Stomach smooth muscle (tissue), 2 donors: ENCODE measurements around the gene SAP30L.

Source experiments
- H3K27ac ChIP-seq: one replicate; pipeline ENCODE4 v1.7.0; 2013; ENCODE audit warnings: mild to moderate bottlenecking, low read length, inconsistent platforms
- H3K27me3 ChIP-seq, 2 donors: one replicate each; pipeline ENCODE4 v1.7.0; 2013; ENCODE audit warnings: low read length in 2 of 2; ENCODE audit not compliant: insufficient read depth in 2 of 2, control insufficient read depth in 1 of 2
- H3K36me3 ChIP-seq, 2 donors: one replicate each; pipeline ENCODE4 v1.7.0; 2013; ENCODE audit warnings: low read length in 2 of 2; ENCODE audit not compliant: control insufficient read depth in 2 of 2, insufficient read depth in 2 of 2
- H3K4me1 ChIP-seq: one replicate; pipeline ENCODE4 v1.7.0; 2013; ENCODE audit warnings: low read length; ENCODE audit not compliant: control insufficient read depth, insufficient read depth
- H3K4me3 ChIP-seq, 2 donors: one replicate each; pipeline ENCODE4 v1.7.0; 2013; ENCODE audit warnings: low read length in 2 of 2
- H3K9ac ChIP-seq, 2 donors: one replicate each; pipeline ENCODE4 v1.7.0; 2013; ENCODE audit warnings: low read length in 2 of 2, mild to moderate bottlenecking in 1 of 2
- H3K9me3 ChIP-seq, 2 donors: one replicate each; pipeline ENCODE4 v1.7.0; 2013; ENCODE audit warnings: low read length in 2 of 2; ENCODE audit not compliant: control insufficient read depth in 2 of 2
- donor health status: healthy.
- donor health status: Pancreatic carcinoma.

Gene SAP30L

GRCh38 chr5:154481584-154482381 is 36.0 kb downstream of the SAP30L start:
- Histone ChIP-seq H3K27me3 (peaks cover 93 to 100% of the 10 kb centered on the region in 2 donors), H3K9me3 (peaks cover 0 to 3% of the 10 kb centered on the region in 2 donors), H3K27ac (no peak overlapping the region), H3K4me3 (no peak overlapping the region), H3K36me3 (no peaks in the 10 kb centered on the region), H3K4me1 (peaks cover 39% of the 10 kb centered on the region), H3K9ac (no peak overlapping the region)

GRCh38 chr5:154482528-154483449 is 37.0 kb downstream of the SAP30L start:
- H3K27ac ChIP-seq = no peak overlapping the region
- no peaks in the 10 kb centered on the region for H3K36me3 ChIP-seq
- peaks cover 31% of the 10 kb centered on the region for H3K4me1 ChIP-seq
- H3K27me3 ChIP-seq = peaks cover 87 to 99% of the 10 kb centered on the region in 2 donors
- peaks cover 0 to 3% of the 10 kb centered on the region in 2 donors for H3K9me3 ChIP-seq
- no peak overlapping the region for H3K9ac ChIP-seq
- no peak overlapping the region for H3K4me3 ChIP-seq

GRCh38 chr5:154483654-154484392 is 38.0 kb downstream of the SAP30L start:
- H3K4me3 ChIP-seq = no peak overlapping the region
- H3K9me3 ChIP-seq = peaks cover 0 to 3% of the 10 kb centered on the region in 2 donors
- peaks cover 22% of the 10 kb centered on the region for H3K4me1 ChIP-seq
- H3K9ac ChIP-seq = no peak overlapping the region
- peaks cover 79 to 93% of the 10 kb centered on the region in 2 donors for H3K27me3 ChIP-seq
- H3K27ac ChIP-seq = no peak overlapping the region
- H3K36me3 ChIP-seq = no peaks in the 10 kb centered on the region

GRCh38 chr5:154484393-154485095 is 38.7 kb downstream of the SAP30L start:
- Histone ChIP-seq H3K4me1 (peaks cover 15% of the 10 kb centered on the region), H3K4me3 (no peak overlapping the region)

GRCh38 chr5:154485096-154485491 is 39.3 kb downstream of the SAP30L start:
- H3K9ac ChIP-seq = no peak overlapping the region
- H3K36me3 ChIP-seq = no peaks in the 10 kb centered on the region
- H3K4me3 ChIP-seq = no peak overlapping the region
- peaks cover 0 to 3% of the 10 kb centered on the region in 2 donors for H3K9me3 ChIP-seq
- no peak overlapping the region for H3K27ac ChIP-seq
- H3K4me1 ChIP-seq = peaks cover 13% of the 10 kb centered on the region
- peaks cover 72 to 86% of the 10 kb centered on the region in 2 donors for H3K27me3 ChIP-seq

More at GRCh38 chr5:154484393-154485095, 38.7 kb downstream of the SAP30L start:
- H3K27ac ChIP-seq = no peak overlapping the region
- peaks cover 74 to 89% of the 10 kb centered on the region in 2 donors for H3K27me3 ChIP-seq
- H3K36me3 ChIP-seq = no peaks in the 10 kb centered on the region
- no peak overlapping the region for H3K9ac ChIP-seq
- peaks cover 0 to 3% of the 10 kb centered on the region in 2 donors for H3K9me3 ChIP-seq

GRCh38 chr5:154485850-154486426 is 40.1 kb downstream of the SAP30L start:
- Histone ChIP-seq H3K4me1 (peaks cover 12% of the 10 kb centered on the region), H3K27ac (no peak overlapping the region), H3K9me3 (peaks cover 0 to 3% of the 10 kb centered on the region in 2 donors), H3K9ac (no peak overlapping the region), H3K36me3 (no peaks in the 10 kb centered on the region), H3K4me3 (no peak overlapping the region), H3K27me3 (peaks cover 64 to 80% of the 10 kb centered on the region in 2 donors)

- peaks cover 0 to 3% of the 10 kb centered on the region in 2 donors for H3K9me3 ChIP-seq
- H3K27me3 ChIP-seq = peaks cover 59 to 75% of the 10 kb centered on the region in 2 donors
- H3K4me1 ChIP-seq = peaks cover 12% of the 10 kb centered on the region
- H3K36me3 ChIP-seq = no peaks in the 10 kb centered on the region
- H3K27ac ChIP-seq = no peak overlapping the region
- H3K9ac ChIP-seq = no peak overlapping the region
- H3K4me3 ChIP-seq = no peak overlapping the region
These were observed 40.6 kb downstream of the SAP30L start for GRCh38 chr5:154486427-154486866.

- H3K9ac ChIP-seq = no peak overlapping the region
- H3K4me1 ChIP-seq = peaks cover 10% of the 10 kb centered on the region
- peaks cover 48 to 66% of the 10 kb centered on the region in 2 donors for H3K27me3 ChIP-seq
- H3K4me3 ChIP-seq = no peak overlapping the region
- H3K9me3 ChIP-seq = peaks cover 0 to 3% of the 10 kb centered on the region in 2 donors
- no peak overlapping the region for H3K27ac ChIP-seq
- H3K36me3 ChIP-seq = no peaks in the 10 kb centered on the region
These were observed 41.7 kb downstream of the SAP30L start for GRCh38 chr5:154487541-154487940.

GRCh38 chr5:154491941-154492340 is 46.1 kb downstream of the SAP30L start:
- Histone ChIP-seq H3K27ac (no peak overlapping the region), H3K9ac (no peak overlapping the region), H3K36me3 (no peaks in the 10 kb centered on the region), H3K9me3 (no peaks in the 10 kb centered on the region), H3K4me1 (no peaks in the 10 kb centered on the region), H3K27me3 (peaks cover 13 to 31% of the 10 kb centered on the region in 2 donors), H3K4me3 (no peak overlapping the region)
